Measurements from ENCODE around the gene SLC35F3. TPM values are rescaled to one million over a fixed set of nuclear protein-coding genes. Genes with fewer than 3 reads are reported as not detected.

SLC35F3 gene
- 0.23 TPM in 1 of 2 replicates, not detected in the other for total RNA-seq

DNA sequence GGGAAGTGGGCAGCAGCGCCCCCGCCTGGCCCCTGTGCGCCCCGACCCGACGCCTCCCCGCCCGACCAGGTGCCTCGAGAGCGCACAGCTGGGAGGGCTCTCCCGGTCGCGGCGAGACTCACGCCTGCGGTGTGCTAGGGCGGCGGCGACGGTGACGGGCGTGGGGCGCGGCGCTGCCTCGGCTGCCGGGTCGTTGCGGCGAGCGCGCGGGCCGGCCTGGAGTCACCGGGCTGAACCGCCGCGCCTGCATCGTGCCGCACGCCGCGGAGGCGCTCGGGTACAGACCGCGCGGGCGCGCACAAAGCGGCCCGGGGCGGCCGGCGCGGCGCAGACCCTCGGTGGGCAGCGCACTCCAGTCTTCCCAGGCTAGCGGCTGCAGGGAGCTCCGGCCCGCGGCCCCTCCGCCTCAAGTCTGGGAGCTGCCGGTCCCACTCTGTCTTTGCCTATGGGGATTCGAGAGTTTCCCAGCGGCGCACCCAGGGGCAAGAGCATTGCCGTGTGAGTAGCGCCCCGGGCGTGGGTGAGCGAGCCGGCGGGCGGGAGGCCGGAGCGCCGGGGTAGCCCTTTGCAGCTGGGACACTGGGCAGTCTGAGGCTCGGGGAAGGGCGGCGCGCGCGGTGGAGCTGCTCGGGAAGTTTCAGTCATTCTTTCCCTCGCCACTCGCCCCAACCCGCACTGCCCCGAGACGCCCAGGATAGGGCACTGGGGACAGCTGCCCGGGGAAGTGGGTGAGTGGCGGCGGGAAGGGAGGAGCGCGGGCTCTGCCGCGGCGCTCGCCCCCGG lies at the start of gene SLC35F3:
Gene SLC35F3, plus strand, starts transcription at position 44 of the 783 bp plus-strand sequence.

DNA sequence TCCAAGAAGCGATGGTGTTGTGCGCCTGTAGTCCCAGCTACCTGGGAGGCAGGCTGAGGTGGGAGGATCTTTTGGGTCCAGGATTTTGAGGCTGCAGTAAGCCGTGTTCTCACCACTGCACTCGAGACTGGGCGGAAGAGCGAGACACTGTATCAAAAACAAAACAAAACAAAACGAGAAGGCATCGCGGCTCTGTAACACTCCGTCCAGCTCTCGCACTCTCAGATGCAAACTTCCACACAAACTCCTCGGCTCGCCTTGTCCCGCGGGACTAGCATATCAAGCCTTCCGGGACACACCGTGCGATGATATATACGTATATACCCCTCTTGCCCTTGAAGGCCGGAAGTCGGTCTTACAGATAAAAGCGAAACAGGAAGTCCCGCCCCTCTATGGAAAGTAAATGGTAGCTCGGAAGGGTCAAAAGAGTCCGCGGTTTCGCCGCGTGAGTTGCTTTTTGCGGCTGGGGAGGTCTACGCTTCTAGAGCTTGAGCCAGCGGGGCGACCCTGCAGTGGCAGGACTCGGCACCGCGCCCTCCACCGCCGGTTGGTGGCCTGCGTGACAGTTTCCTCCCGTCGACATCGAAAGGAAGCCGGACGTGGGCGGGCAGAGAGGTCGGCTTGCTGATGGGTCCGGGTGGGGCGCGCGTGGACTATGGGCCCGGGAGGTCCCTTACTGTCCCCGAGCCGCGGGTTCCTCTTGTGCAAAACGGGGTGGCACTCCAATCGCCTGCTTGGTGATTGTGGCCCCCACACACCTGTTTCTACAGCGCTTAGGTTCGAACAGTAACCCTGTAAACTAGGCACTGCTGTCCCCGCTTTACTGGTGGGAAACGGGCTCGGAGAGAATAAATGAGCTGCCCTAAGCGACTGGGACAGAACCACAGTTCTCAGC lies 468.8 kb downstream of the SLC35F3 start, which contains the start of gene COA6:
Gene COA6, plus strand, starts transcription at position 393 of the 895 bp plus-strand sequence. Its CDS starts 11 bp downstream, at position 404.

All from smooth muscle cell of the pulmonary artery (primary cell).